ENCODE measurements around the gene GNAQ. TPM values are rescaled to one million over a fixed set of nuclear protein-coding genes. Genes with fewer than 3 reads are reported as not detected.
A peak's percentile ranks its signal among the peaks of the same experiment; 100 is the strongest.

The GNAQ gene
- total RNA-seq, 1 experiment from 2014 or later: 55.5 TPM

- Mint-ChIP-seq H3K4me3 (peak overlapping the region; percentile 94), H3K9me3 (peaks cover 9% of the 10 kb centered on the region; the same call in 1 of the 2 replicates), H3K27me3 (ENCODE audit: low read depth) (peaks cover 3% of the 10 kb centered on the region; the same call in 1 of the 2 replicates), H3K4me1 (peaks cover 52% of the 10 kb centered on the region), H3K27ac (peak overlapping the region; percentile 80), H3K36me3 (peaks cover 7% of the 10 kb centered on the region)
- TF ChIP-seq SOX15 (CRISPR knock-in tag; IDR thresholded peaks at IDR 0.05) (no peak), PRDM15 (CRISPR knock-in tag; IDR thresholded peaks at IDR 0.05) (no peak), ZNF425 (CRISPR knock-in tag; conservative IDR thresholded peaks at IDR 0.05) (no peak), GTF2I (CRISPR knock-in tag; conservative IDR thresholded peaks at IDR 0.05) (no peak), ATF2 (CRISPR knock-in tag; IDR thresholded peaks at IDR 0.05; ENCODE audit: borderline replicate concordance, low read depth) (no peak), CREB1 (CRISPR knock-in tag; IDR thresholded peaks at IDR 0.05) (no peak), ZNF121 (CRISPR knock-in tag; IDR thresholded peaks at IDR 0.05) (0 out of 2 replicates have a peak, but pooled peaks have one; percentile 32), ZNF423 (CRISPR knock-in tag; IDR thresholded peaks at IDR 0.05) (peak; percentile 81), ARID4B (CRISPR knock-in tag; IDR thresholded peaks at IDR 0.05; ENCODE audit: borderline replicate concordance) (peak; percentile 60; the same call in 1 of the 2 replicates), SMAD3 (CRISPR knock-in tag; IDR thresholded peaks at IDR 0.05; ENCODE audit: borderline replicate concordance) (no peak), AFF4 (CRISPR knock-in tag; IDR thresholded peaks at IDR 0.05; ENCODE audit: borderline replicate concordance) (no peak), MAX (CRISPR knock-in tag; IDR thresholded peaks at IDR 0.05) (peak; percentile 52; the same call in 1 of the 2 replicates), TEAD1 (CRISPR knock-in tag; IDR thresholded peaks at IDR 0.05) (0 out of 2 replicates have a peak, but pooled peaks have one; percentile 27), ETV6 (CRISPR knock-in tag; IDR thresholded peaks at IDR 0.05) (no peak), NFE2L1 (CRISPR knock-in tag; IDR thresholded peaks at IDR 0.05) (no peak), IRF2 (CRISPR knock-in tag; IDR thresholded peaks at IDR 0.05; ENCODE audit: borderline replicate concordance, low read depth) (no peak)
- ATAC-seq (peak; percentile 4), DNase-seq (ENCODE audit: low spot score) (peak; percentile 52)
- ChIA-PET CTCF (interaction anchor here (1.4 kb wide), 1 partner anchor 53 kb away, joined by 4 read pairs; no protein-coding TSS in a partner anchor), POLR2A (no interaction called here)
Observed at GRCh38 chr9:78030553-78031443, 813 bp downstream of the GNAQ start.

Measured in WTC11 (cell line).